Adrenal gland (tissue), 12 donors: ENCODE data around the gene BMP6. TPM values are rescaled to one million over a fixed set of nuclear protein-coding genes. Genes with fewer than 3 reads are reported as not detected.

Source experiments
- DNase-seq, 7 donors: peaks; one replicate each; pipeline ENCODE4 v3.0.0-alpha.2; 2019 to 2020
- H3K27ac ChIP-seq, 5 donors: fragments of 200-600 bp; sonication (generic) in 4 of 5; 1 replicate in 3 of 5; 2 replicates in 2 of 5; pipeline versions ENCODE4 v1.5.1 to v1.8.0; 2016 to 2020; ENCODE audit warnings: mild to moderate bottlenecking in 1 of 5
- H3K27me3 ChIP-seq: fragments of 200-600 bp; 2 replicates; pipeline ENCODE4 v1.8.0; 2021
- H3K36me3 ChIP-seq, 2 donors: fragments of 200-600 bp; replicated peaks in 1 of 2; 1 replicate in 1 of 2; 2 replicates in 1 of 2; pipeline versions ENCODE4 v1.5.1 to v1.8.0; 2018 to 2022
- H3K4me1 ChIP-seq, 2 donors: fragments of 200-600 bp; replicated peaks in 1 of 2; 1 replicate in 1 of 2; 2 replicates in 1 of 2; pipeline versions ENCODE4 v1.5.1 to v1.8.0; 2018 to 2021
- H3K4me3 ChIP-seq, 4 donors: fragments of 200-600 bp; sonication (generic) in 3 of 4; one replicate each; pipeline ENCODE4 v1.5.1; 2016 to 2018
- H3K9me3 ChIP-seq, 3 donors: fragments of 200-600 bp; sonication (generic) in 1 of 3; replicated peaks in 1 of 3; 1 replicate in 2 of 3; 2 replicates in 1 of 3; pipeline versions ENCODE4 v1.5.1 to v1.8.0; 2016 to 2021
- CTCF ChIP-seq, 6 experiments: fragments of 450-650 bp in 4 of 6; fragments of 200-600 bp in 2 of 6; sonication (generic) in 1 of 6; IDR thresholded peaks; 1 replicate in 5 of 6; 2 replicates in 1 of 6; pipeline versions ENCODE4 v1.5.1 to v1.8.0; 2016 to 2021; ENCODE audit warnings: antibody characterized with exemption in 6 of 6, mild to moderate bottlenecking in 2 of 6, moderate library complexity in 1 of 6
- POLR2A ChIP-seq, 2 donors: fragments of 450-650 bp; IDR thresholded peaks; one replicate each; pipeline ENCODE4 v1.6.1; 2017; ENCODE audit warnings: antibody characterized with exemption in 2 of 2, mild to moderate bottlenecking in 2 of 2, moderate library complexity in 1 of 2
- WGBS, 4 donors: extraction: QIAGEN DNeasy Blood & Tissue Kit in 2 of 4; methylation state at CpG; one replicate each; pipeline versions ENCODE4 v1.1.5 to v1.1.7; 2013 to 2017; 5-methylcytosine and 5-hydroxymethylcytosine counted together
- intact Hi-C, 2 donors: fragments of 100-400 bp; cut with DNase I; formaldehyde crosslinking; loops; one replicate each; pipeline versions ENCODE4 v1.14.1 to v1.15.0; 2022 to 2023
- polyA plus RNA-seq, 3 donors: library from polyadenylated mRNA; stranded (reverse); fragments of 200-250 nt in 2 of 3; fragments of 350-450 nt in 1 of 3; fragmentation: Illumina TruSeq in 1 of 3; extraction: RNeasy Lipid Tissue Mini Kit (QIAGEN cat#74804) in 1 of 3; gene quantifications; one replicate each; pipeline ENCODE4 v1.2.3, GENCODE V29; 2013 to 2014
- total RNA-seq, 9 donors: library from RNA; depleted of rRNA in 4 of 9; stranded (reverse); fragments of >200 nt in 4 of 9; fragments of 120-200 nt in 1 of 9; fragmentation: NEBNext Ultra II Directional in 1 of 9; extraction: Animal tissue kit (Norgen Biotek cat#: 25700) in 1 of 9; gene quantifications; one replicate each; pipeline versions ENCODE4 v1.1.0 to v1.2.4, GENCODE V29; 2013 to 2023
- donor health status: healthy with polysubstance abuse.
- donor health status: Bipolar disorder and iron deficiency.
- donor health status: DM: yes; HTN: yes; CAD: no.
- donor health status: DM: no; HTN: no; CAD: no.
- donor health status: DM: no; HTN: no; CAD: no.
- donor health status: DM: yes; HTN: yes; CAD: no.

BMP6 gene
- total and polyA plus RNA-seq, 12 donors = 1.4 to 17.0 (median 4.2) TPM

GRCh38 chr6:7730001-7730783 is 4.3 kb downstream of the BMP6 start:
- H3K36me3 ChIP-seq = no peaks in the 10 kb centered on the region
- 84 to 93% (median 87%) methylated on average over 5 of the region's 5 CpGs for WGBS, 4 donors
- H3K9me3 ChIP-seq = no peaks in the 10 kb centered on the region
- TF ChIP-seq CTCF (IDR thresholded peaks at IDR 0.05) (no peak), POLR2A (IDR thresholded peaks at IDR 0.05) (no peak)
- intact Hi-C loops = loop anchor here in 1 of 2 donors (10.0 kb wide), 1 partner anchor 175 kb away; no protein-coding TSS in a partner anchor
- H3K27ac ChIP-seq = peak overlapping the region in 1 of 5 donors; percentile 6
- H3K4me1 ChIP-seq = peaks cover 17 to 33% of the 10 kb centered on the region in 2 donors
- DNase-seq = no peak
- peaks cover 27% of the 10 kb centered on the region for H3K27me3 ChIP-seq
- H3K4me3 ChIP-seq = no peak overlapping the region

- DNase-seq = no peak
- Histone ChIP-seq H3K27ac (peak overlapping the region in 1 of 5 donors; percentile 15), H3K27me3 (peaks cover 27% of the 10 kb centered on the region), H3K4me1 (peaks cover 17 to 28% of the 10 kb centered on the region in 2 donors), H3K9me3 (no peaks in the 10 kb centered on the region), H3K36me3 (no peaks in the 10 kb centered on the region), H3K4me3 (no peak overlapping the region)
- no peak for TF ChIP-seq POLR2A (IDR thresholded peaks at IDR 0.05)
- TF ChIP-seq CTCF (IDR thresholded peaks at IDR 0.05) = no peak
- WGBS, 4 donors = 69 to 82% (median 72%) methylated on average over 10 of the region's 10 CpGs
- intact Hi-C loops = loop anchor here in 1 of 2 donors (10.0 kb wide), 1 partner anchor 174 kb away; no protein-coding TSS in a partner anchor
Observed at GRCh38 chr6:7730784-7731227, 4.9 kb downstream of the BMP6 start.

- TF ChIP-seq CTCF (IDR thresholded peaks at IDR 0.05) (no peak), POLR2A (IDR thresholded peaks at IDR 0.05) (no peak)
- intact Hi-C loops = loop anchor here in 1 of 2 donors (10.0 kb wide), 1 partner anchor 174 kb away; no protein-coding TSS in a partner anchor
- H3K4me3 ChIP-seq = no peak overlapping the region
- DNase-seq = no peak
- peaks cover 27% of the 10 kb centered on the region for H3K27me3 ChIP-seq
- H3K27ac ChIP-seq = peak overlapping the region in 1 of 5 donors; percentile 15
- no peaks in the 10 kb centered on the region for H3K36me3 ChIP-seq
- H3K9me3 ChIP-seq = no peaks in the 10 kb centered on the region
- H3K4me1 ChIP-seq = peaks cover 16 to 25% of the 10 kb centered on the region in 2 donors
- WGBS, 4 donors = 65 to 85% (median 77%) methylated on average over 2 of the region's 2 CpGs
Observed at GRCh38 chr6:7731294-7731693, 5.4 kb downstream of the BMP6 start.

- intact Hi-C loops = loop anchor here in 1 of 2 donors (10.0 kb wide), 1 partner anchor 173 kb away; no protein-coding TSS in a partner anchor
- no peak for DNase-seq
- Histone ChIP-seq H3K4me1 (peaks cover 8 to 17% of the 10 kb centered on the region in 2 donors), H3K27ac (peak overlapping the region in 1 of 5 donors; percentile 36), H3K4me3 (no peak overlapping the region), H3K27me3 (peaks cover 25% of the 10 kb centered on the region), H3K9me3 (no peaks in the 10 kb centered on the region), H3K36me3 (no peaks in the 10 kb centered on the region)
- TF ChIP-seq CTCF (IDR thresholded peaks at IDR 0.05) (no peak), POLR2A (IDR thresholded peaks at IDR 0.05) (no peak)
Observed at GRCh38 chr6:7732228-7732627, 6.3 kb downstream of the BMP6 start.
